IMR-90 (cell line): ENCODE results near the gene METTL23.
"Not testable (repeated sequence)": the region's sequence is repeated elsewhere in the genome, so short reads cannot be mapped to it uniquely, and the experiment has no call there.

Source experiments
- CTCF ChIP-seq: conservative IDR thresholded peaks from 2 replicates; pipeline ENCODE4 v1.5.1; 2012; ENCODE audit warnings: mild to moderate bottlenecking, low read depth, low read length, improper control_type of control experiment
- POLR2A ChIP-seq: IDR thresholded peaks from 2 replicates; pipeline ENCODE4 v1.6.1; 2012; ENCODE audit warnings: mild to moderate bottlenecking, low read depth, low read length
- TF ChIP-seq, protein P1 (sequence below): fragments of 150-350 bp; IDR thresholded peaks from 2 replicates; pipeline ENCODE4 v1.6.1; 2017; ENCODE audit warnings: mild to moderate bottlenecking, antibody characterized with exemption, low read length, low read depth

- TF ChIP-seq CTCF, POLR2A: not testable (repeated sequence)
- TF ChIP-seq, protein P1, sequence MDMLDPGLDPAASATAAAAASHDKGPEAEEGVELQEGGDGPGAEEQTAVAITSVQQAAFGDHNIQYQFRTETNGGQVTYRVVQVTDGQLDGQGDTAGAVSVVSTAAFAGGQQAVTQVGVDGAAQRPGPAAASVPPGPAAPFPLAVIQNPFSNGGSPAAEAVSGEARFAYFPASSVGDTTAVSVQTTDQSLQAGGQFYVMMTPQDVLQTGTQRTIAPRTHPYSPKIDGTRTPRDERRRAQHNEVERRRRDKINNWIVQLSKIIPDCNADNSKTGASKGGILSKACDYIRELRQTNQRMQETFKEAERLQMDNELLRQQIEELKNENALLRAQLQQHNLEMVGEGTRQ, result not testable (repeated sequence)
These were observed 28.1 kb upstream of the METTL23 start for GRCh38 chr17:76698466-76698977.
